ENCODE data around the gene NCKAP5.

GRCh38 chr2:132813422-132813821 is 754.8 kb downstream of the NCKAP5 start:
- TF ChIP-seq EZH2phosphoT487 (IDR thresholded peaks at IDR 0.05; ENCODE audit: borderline replicate concordance, low read length) = no peak
- TF ChIP-seq CTCF (conservative IDR thresholded peaks at IDR 0.05; ENCODE audit: low read depth, low read length) = no peak

Measured in PC-3 (cell line).